ENCODE data around the gene CLN6. TPM values are rescaled to one million over a fixed set of nuclear protein-coding genes. Genes with fewer than 3 reads are reported as not detected.

The CLN6 gene
- total RNA-seq, 1 donor from 2014 or later, result 73.3 TPM

DNA sequence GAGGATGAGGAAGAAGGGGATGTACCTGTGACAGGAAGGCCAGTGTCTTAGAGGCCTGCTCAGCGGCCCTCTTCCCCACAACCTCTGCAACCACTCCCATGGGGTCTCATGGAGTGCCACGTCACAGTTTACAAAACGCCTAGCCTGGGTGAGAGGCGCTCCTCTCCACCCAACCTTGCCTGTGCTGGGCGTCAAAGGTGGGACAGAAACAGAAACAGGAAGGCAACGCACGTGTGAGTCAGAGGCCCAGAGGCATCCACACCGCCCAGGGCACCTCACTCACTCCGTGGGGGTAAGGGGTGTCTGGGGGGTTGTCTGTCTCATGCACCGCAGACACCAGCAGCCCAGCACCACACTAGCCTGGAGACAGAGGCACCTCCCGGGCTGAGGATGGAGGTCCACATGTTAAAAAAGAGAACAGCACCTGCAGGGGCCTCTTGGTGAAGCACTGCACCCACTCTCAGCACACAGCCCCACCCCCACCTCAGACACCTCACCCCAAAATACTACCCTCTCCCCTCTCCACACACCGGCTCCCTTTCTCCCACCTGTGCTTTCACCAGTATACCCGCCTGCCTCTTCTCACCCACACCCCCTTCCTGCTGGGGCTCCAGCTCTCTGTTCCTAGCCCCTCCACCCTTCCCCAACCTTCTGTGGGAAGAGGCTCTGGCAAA is 19.7 kb downstream of the CLN6 start:
- H3K4me1 Mint-ChIP-seq, result no peaks in the 10 kb centered on the region
- no peaks in the 10 kb centered on the region for H3K27me3 Mint-ChIP-seq (ENCODE audit: low read depth)
- no peak overlapping the region for H3K27ac Mint-ChIP-seq (ENCODE audit: unreplicated experiment)
- H3K36me3 Mint-ChIP-seq (ENCODE audit: low read depth), result no peaks in the 10 kb centered on the region
- TF ChIP-seq, protein P1, sequence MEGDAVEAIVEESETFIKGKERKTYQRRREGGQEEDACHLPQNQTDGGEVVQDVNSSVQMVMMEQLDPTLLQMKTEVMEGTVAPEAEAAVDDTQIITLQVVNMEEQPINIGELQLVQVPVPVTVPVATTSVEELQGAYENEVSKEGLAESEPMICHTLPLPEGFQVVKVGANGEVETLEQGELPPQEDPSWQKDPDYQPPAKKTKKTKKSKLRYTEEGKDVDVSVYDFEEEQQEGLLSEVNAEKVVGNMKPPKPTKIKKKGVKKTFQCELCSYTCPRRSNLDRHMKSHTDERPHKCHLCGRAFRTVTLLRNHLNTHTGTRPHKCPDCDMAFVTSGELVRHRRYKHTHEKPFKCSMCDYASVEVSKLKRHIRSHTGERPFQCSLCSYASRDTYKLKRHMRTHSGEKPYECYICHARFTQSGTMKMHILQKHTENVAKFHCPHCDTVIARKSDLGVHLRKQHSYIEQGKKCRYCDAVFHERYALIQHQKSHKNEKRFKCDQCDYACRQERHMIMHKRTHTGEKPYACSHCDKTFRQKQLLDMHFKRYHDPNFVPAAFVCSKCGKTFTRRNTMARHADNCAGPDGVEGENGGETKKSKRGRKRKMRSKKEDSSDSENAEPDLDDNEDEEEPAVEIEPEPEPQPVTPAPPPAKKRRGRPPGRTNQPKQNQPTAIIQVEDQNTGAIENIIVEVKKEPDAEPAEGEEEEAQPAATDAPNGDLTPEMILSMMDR (conservative IDR thresholded peaks at IDR 0.05), result no peak
- H3K4me3 Mint-ChIP-seq, result no peak overlapping the region
- no peak for DNase-seq (ENCODE audit: low read depth, low spot score)
- no peaks in the 10 kb centered on the region for H3K9me3 Mint-ChIP-seq

DNA sequence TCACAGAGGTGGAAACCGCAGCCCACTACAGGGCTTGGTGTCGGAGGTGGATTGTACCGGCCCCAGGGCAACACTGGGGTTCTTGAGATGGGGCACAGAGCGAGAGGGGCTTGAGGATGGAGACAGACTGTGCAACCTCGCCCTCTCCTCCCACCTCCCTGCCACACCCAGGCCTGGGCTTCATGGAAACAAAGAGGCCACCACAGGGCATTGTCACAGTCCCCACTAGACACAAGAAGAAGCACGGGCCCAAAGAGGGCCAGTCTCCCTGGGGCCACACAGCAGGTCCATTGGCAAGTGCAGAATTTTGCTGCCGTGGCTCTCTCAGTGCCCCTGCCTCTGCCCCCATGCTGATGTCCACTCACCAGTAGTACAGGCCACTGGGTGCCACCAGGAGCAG is 20.3 kb downstream of the CLN6 start:
- H3K9me3 Mint-ChIP-seq, result no peaks in the 10 kb centered on the region
- H3K4me3 Mint-ChIP-seq, result no peak overlapping the region
- H3K36me3 Mint-ChIP-seq (ENCODE audit: low read depth), result no peaks in the 10 kb centered on the region
- H3K27ac Mint-ChIP-seq (ENCODE audit: unreplicated experiment), result no peak overlapping the region
- DNase-seq (ENCODE audit: low read depth, low spot score), result no peak
- no peaks in the 10 kb centered on the region for H3K4me1 Mint-ChIP-seq
- no peaks in the 10 kb centered on the region for H3K27me3 Mint-ChIP-seq (ENCODE audit: low read depth)
- TF ChIP-seq, protein P1 (conservative IDR thresholded peaks at IDR 0.05), result no peak

- no peak overlapping the region for H3K4me3 Mint-ChIP-seq
- TF ChIP-seq, protein P1 (conservative IDR thresholded peaks at IDR 0.05), result no peak
- no peaks in the 10 kb centered on the region for H3K27me3 Mint-ChIP-seq (ENCODE audit: low read depth)
- no peaks in the 10 kb centered on the region for H3K4me1 Mint-ChIP-seq
- no peaks in the 10 kb centered on the region for H3K36me3 Mint-ChIP-seq (ENCODE audit: low read depth)
- DNase-seq (ENCODE audit: low read depth, low spot score), result no peak
- no peaks in the 10 kb centered on the region for H3K9me3 Mint-ChIP-seq
- no peak overlapping the region for H3K27ac Mint-ChIP-seq (ENCODE audit: unreplicated experiment)
Observed at GRCh38 chr15:68208636-68209240, 20.8 kb downstream of the CLN6 start.

DNA sequence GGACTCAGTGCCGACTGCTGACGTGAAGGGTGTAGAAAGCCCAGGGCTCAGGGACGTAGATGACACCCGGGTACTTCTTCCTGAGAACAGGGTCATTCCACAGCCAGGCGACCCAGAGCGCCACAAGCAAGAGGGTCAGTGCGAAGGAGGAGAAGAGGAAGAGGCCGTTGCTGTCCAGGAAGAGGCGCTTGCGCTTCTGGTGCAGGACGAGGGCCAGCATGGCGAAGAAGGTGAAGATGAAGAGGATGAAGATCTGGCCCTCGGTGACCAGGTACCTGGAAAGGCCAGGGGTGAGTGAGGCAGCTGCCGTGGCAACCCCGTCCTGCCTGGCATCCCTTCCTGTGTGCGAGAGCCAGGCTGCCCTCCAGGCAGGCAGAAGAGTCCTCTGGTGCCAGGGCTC is 21.4 kb downstream of the CLN6 start:
- Mint-ChIP-seq H3K27me3 (ENCODE audit: low read depth) (no peaks in the 10 kb centered on the region), H3K27ac (ENCODE audit: unreplicated experiment) (no peak overlapping the region), H3K4me1 (no peaks in the 10 kb centered on the region), H3K36me3 (ENCODE audit: low read depth) (no peaks in the 10 kb centered on the region), H3K9me3 (no peaks in the 10 kb centered on the region), H3K4me3 (no peak overlapping the region)
- TF ChIP-seq, protein P1 (conservative IDR thresholded peaks at IDR 0.05), result no peak
- DNase-seq (ENCODE audit: low read depth, low spot score), result no peak

DNA sequence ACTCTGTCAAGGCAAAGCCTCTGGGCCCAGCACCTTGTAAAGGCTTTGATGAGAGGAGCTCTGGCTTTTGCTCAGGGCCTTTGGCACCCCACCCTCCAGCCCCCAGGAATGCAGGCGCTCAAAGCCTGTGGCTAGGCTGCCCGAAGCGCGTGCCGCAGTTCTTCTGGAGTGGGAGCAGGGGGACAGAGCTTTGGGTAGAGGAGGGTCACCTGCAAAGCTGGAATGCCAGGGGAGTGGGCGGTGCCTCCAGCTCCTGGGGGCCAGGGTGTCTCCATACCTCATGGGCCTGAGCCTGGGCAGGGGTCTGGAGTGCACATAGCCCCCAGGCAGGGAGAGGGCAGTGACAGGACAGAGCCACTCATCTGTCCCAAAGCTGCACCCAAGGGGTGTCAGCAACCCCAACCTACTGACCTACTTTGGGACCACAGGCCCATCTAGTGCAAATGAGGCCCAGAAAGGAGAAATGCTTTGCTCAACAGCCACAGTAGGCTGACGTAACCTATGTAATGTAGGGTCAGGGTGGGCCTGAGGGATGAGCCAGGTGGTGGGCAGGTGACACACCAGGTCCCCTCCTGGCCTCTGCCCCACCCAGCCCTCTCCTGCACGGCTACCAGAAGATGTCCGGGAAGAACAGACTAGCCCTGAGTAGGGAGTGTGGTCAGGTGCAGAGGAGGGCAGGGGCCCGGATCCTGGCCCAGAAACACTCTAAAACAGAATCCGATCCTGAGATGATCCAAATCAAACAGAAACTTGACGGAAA is 22.2 kb downstream of the CLN6 start:
- no peaks in the 10 kb centered on the region for H3K36me3 Mint-ChIP-seq (ENCODE audit: low read depth)
- H3K27me3 Mint-ChIP-seq (ENCODE audit: low read depth), result no peaks in the 10 kb centered on the region
- TF ChIP-seq, protein P1 (conservative IDR thresholded peaks at IDR 0.05), result no peak
- H3K27ac Mint-ChIP-seq (ENCODE audit: unreplicated experiment), result no peak overlapping the region
- no peak overlapping the region for H3K4me3 Mint-ChIP-seq
- DNase-seq (ENCODE audit: low read depth, low spot score), result no peak
- H3K9me3 Mint-ChIP-seq, result no peaks in the 10 kb centered on the region
- H3K4me1 Mint-ChIP-seq, result peaks cover 1% of the 10 kb centered on the region
